ENCODE results near the gene C2orf72. TPM values are rescaled to one million over a fixed set of nuclear protein-coding genes. Genes with fewer than 3 reads are reported as not detected.

C2orf72 gene
- total and polyA plus RNA-seq, 2 donors (not counting 1 experiment from before 2014, with no cell fraction given): not detected

DNA sequence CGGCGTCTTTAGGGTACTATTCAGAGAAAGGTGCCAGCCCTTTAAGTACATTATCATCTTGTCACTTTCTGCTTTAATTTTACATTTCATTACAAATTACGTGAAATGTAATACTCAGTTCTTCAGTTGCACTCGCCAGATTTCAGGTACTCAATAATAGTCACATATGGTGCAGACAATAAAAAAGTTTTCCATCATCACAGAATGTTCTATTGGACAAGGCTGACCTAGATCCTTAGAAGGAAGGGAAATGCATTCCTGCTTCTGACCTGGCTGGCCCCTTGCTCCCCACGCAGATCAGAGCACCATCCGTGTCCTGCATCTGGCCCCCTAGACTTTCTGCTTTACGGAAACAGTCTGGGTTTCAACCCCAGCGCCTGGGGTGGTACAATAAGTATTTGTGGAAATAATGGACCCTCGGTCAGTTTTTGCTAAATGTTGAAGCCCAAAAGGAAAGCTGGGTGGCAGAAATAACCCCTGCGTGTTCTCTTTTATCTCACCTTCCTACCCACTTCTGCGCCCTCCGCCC is 681 bp upstream of the C2orf72 start:
- CTCF ChIA-PET: no interaction called here
- H3K27ac Mint-ChIP-seq: no peak overlapping the region
- Histone ChIP-seq H3K36me3 (replicated peaks in 1 of 2; ENCODE audit: control extremely low read depth in 1 of 2, control insufficient read depth in 1 of 2, extremely low read depth in 1 of 2, insufficient read depth in 2 of 2, low read length in 1 of 2) (no peaks in the 10 kb centered on the region), H3K79me2 (ENCODE audit: control insufficient read depth, insufficient read depth, low read length) (no peaks in the 10 kb centered on the region), H4K20me1 (ENCODE audit: control insufficient read depth, insufficient read depth, low read length, poor library complexity, severe bottlenecking) (no peaks in the 10 kb centered on the region), H2AFZ (ENCODE audit: insufficient read depth, low read depth, low read length, poor library complexity, severe bottlenecking) (no peak overlapping the region), H3K9me3 (ENCODE audit: control extremely low read depth in 1 of 3, control insufficient read depth in 2 of 3, insufficient read depth in 1 of 3, low read length in 2 of 3) (no peaks in the 10 kb centered on the region), H3K27me3 (replicated peaks in 1 of 4; ENCODE audit: control extremely low read depth in 1 of 4, control insufficient read depth in 3 of 4, insufficient read depth in 4 of 4, low read length in 3 of 4) (peaks cover 0 to 40% (median 16%) of the 10 kb centered on the region in 4 experiments), H3K4me1 (ENCODE audit: control insufficient read depth in 2 of 2, insufficient read depth in 2 of 2, low read length in 2 of 2) (peaks cover 14 to 16% of the 10 kb centered on the region in 2 donors), H3K9ac (ENCODE audit: low read length) (no peak overlapping the region), H3K4me3 (ENCODE audit: control extremely low read depth in 1 of 5, extremely low read depth in 1 of 5, insufficient read depth in 1 of 5, low read depth in 2 of 5, low read length in 4 of 5) (no peak overlapping the region), H3K27ac (ENCODE audit: low read length in 2 of 2) (no peak overlapping the region), H3K4me2 (replicated peaks; ENCODE audit: low read depth, low read length, poor library complexity, severe bottlenecking) (no peak overlapping the region)
- H3K9me3 Mint-ChIP-seq (ENCODE audit: insufficient read depth): no peaks in the 10 kb centered on the region
- intact Hi-C loops (cut with micrococcal nuclease): loop anchor here (2.0 kb wide), 1 partner anchor 16 kb away; no protein-coding TSS in a partner anchor
- DNase-seq (no peak), ATAC-seq (ENCODE audit: low read depth) (no peak)
- peaks cover 12% of the 10 kb centered on the region for H3K4me1 Mint-ChIP-seq
- H3K27me3 Mint-ChIP-seq: peaks cover 53% of the 10 kb centered on the region
- POLR2A ChIA-PET: no interaction called here
- H3K4me3 Mint-ChIP-seq: peak overlapping the region; percentile 23
- TF ChIP-seq, protein P1, sequence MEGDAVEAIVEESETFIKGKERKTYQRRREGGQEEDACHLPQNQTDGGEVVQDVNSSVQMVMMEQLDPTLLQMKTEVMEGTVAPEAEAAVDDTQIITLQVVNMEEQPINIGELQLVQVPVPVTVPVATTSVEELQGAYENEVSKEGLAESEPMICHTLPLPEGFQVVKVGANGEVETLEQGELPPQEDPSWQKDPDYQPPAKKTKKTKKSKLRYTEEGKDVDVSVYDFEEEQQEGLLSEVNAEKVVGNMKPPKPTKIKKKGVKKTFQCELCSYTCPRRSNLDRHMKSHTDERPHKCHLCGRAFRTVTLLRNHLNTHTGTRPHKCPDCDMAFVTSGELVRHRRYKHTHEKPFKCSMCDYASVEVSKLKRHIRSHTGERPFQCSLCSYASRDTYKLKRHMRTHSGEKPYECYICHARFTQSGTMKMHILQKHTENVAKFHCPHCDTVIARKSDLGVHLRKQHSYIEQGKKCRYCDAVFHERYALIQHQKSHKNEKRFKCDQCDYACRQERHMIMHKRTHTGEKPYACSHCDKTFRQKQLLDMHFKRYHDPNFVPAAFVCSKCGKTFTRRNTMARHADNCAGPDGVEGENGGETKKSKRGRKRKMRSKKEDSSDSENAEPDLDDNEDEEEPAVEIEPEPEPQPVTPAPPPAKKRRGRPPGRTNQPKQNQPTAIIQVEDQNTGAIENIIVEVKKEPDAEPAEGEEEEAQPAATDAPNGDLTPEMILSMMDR (IDR thresholded peaks at IDR 0.05): no peak
- no peak for TF ChIP-seq EZH2 (IDR thresholded peaks at IDR 0.05; ENCODE audit: borderline replicate concordance, insufficient read depth, low read depth, low read length, poor library complexity, severe bottlenecking)
- WGBS (ENCODE audit: insufficient coverage): 83% methylated on average over 6 of the region's 12 CpGs

DNA sequence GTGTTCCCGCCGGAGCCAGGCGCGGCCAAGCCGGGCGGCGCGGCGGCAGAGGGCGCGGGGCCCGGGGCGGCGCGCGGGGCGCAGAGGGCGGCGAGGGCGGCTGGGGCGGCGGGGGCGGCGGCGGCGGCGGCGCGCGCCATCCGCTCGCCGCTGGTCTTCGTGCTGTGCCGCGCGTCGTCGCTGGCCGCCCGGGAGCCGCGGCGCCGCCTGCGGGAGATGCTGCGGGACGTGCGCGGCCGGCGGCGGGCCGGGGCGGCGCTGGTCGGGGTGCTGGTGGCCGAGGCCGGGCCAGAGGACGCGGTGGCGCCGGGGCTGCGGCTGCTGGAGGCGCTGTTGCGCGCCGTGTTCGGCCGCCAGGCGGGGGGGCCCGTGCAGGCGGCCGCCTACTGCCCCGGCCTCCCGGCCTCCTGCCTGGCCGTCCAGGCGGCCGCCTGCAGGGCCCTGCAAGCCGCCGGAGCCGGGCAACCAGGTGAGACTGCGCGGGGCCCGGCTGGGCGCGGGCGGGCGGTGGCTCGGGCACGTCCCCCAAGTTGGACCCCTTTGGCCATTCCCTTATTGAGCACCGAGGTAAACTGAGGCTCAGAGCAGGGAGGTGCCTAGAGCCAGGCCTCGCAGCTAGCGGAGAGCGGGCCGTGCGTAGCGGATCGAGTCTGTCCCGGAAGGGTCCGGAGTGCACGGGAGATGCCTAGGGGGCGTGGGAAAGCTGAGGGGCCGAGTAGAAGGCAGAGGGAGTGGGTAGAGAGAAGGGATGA is 584 bp downstream of the C2orf72 start:
- H3K79me2 ChIP-seq (ENCODE audit: control insufficient read depth, insufficient read depth, low read length): no peaks in the 10 kb centered on the region
- TF ChIP-seq, protein P1 (IDR thresholded peaks at IDR 0.05): no peak
- TF ChIP-seq EZH2 (IDR thresholded peaks at IDR 0.05; ENCODE audit: borderline replicate concordance, insufficient read depth, low read depth, low read length, poor library complexity, severe bottlenecking): no peak
- H3K4me3 ChIP-seq (ENCODE audit: control extremely low read depth in 1 of 5, extremely low read depth in 1 of 5, insufficient read depth in 1 of 5, low read depth in 2 of 5, low read length in 4 of 5): no peak overlapping the region
- Mint-ChIP-seq H3K27ac (no peak overlapping the region), H3K4me1 (peaks cover 12% of the 10 kb centered on the region), H3K27me3 (peaks cover 62% of the 10 kb centered on the region), H3K4me3 (peak overlapping the region; percentile 66), H3K9me3 (ENCODE audit: insufficient read depth) (no peaks in the 10 kb centered on the region)
- ChIA-PET POLR2A (interaction anchor here (0.5 kb wide), 1 partner anchor 32 kb away, joined by 5 read pairs; no protein-coding TSS in a partner anchor), CTCF (no interaction called here)
- H3K9me3 ChIP-seq (ENCODE audit: control extremely low read depth in 1 of 3, control insufficient read depth in 2 of 3, insufficient read depth in 1 of 3, low read length in 2 of 3): no peaks in the 10 kb centered on the region
- no peaks in the 10 kb centered on the region for H4K20me1 ChIP-seq (ENCODE audit: control insufficient read depth, insufficient read depth, low read length, poor library complexity, severe bottlenecking)
- H3K27ac ChIP-seq (ENCODE audit: low read length in 2 of 2): no peak overlapping the region
- WGBS (ENCODE audit: insufficient coverage): 3% methylated on average over 104 of the region's 104 CpGs
- peak; percentile 32 for DNase-seq
- H3K9ac ChIP-seq (ENCODE audit: low read length): no peak overlapping the region
- H3K36me3 ChIP-seq (replicated peaks in 1 of 2; ENCODE audit: control extremely low read depth in 1 of 2, control insufficient read depth in 1 of 2, extremely low read depth in 1 of 2, insufficient read depth in 2 of 2, low read length in 1 of 2): no peaks in the 10 kb centered on the region
- peak overlapping the region; percentile 68 for H3K4me2 ChIP-seq (replicated peaks; ENCODE audit: low read depth, low read length, poor library complexity, severe bottlenecking)
- peaks cover 0 to 43% (median 16%) of the 10 kb centered on the region in 4 experiments for H3K27me3 ChIP-seq (replicated peaks in 1 of 4; ENCODE audit: control extremely low read depth in 1 of 4, control insufficient read depth in 3 of 4, insufficient read depth in 4 of 4, low read length in 3 of 4)
- peak; percentile 23 for ATAC-seq (ENCODE audit: low read depth)
- no peak overlapping the region for H2AFZ ChIP-seq (ENCODE audit: insufficient read depth, low read depth, low read length, poor library complexity, severe bottlenecking)
- H3K4me1 ChIP-seq (ENCODE audit: control insufficient read depth in 2 of 2, insufficient read depth in 2 of 2, low read length in 2 of 2): peaks cover 14 to 16% of the 10 kb centered on the region in 2 donors
- intact Hi-C loops (cut with micrococcal nuclease): loop anchor here (2.0 kb wide), 1 partner anchor 15 kb away; no protein-coding TSS in a partner anchor

Measured in B cell (primary cell).